OCI-LY1 (cell line): ENCODE data around the gene KCNT2.

Experiments
- H2AFZ ChIP-seq: fragments of 200-600 bp; sonication (generic), shearing (Covaris generic); 2 replicates; pipeline ENCODE4 v1.6.0; 2014; ENCODE audit warnings: antibody characterized with exemption, mild to moderate bottlenecking, low read length
- H3F3A ChIP-seq: fragments of 200-600 bp; sonication (generic), shearing (Covaris generic); 2 replicates; pipeline ENCODE4 v1.6.0; 2014; ENCODE audit warnings: mild to moderate bottlenecking, antibody characterized with exemption, low read length, moderate library complexity; ENCODE audit not compliant: insufficient read depth
- H3K27ac ChIP-seq: fragments of 200-600 bp; sonication (generic); 2 replicates; pipeline ENCODE4 v1.5.1; 2014; ENCODE audit warnings: low read length, mixed run types, mild to moderate bottlenecking, low read depth; ENCODE audit not compliant: poor library complexity, severe bottlenecking
- H3K27me3 ChIP-seq: fragments of 200-600 bp; sonication (generic); 2 replicates; pipeline ENCODE4 v1.6.0; 2014; ENCODE audit warnings: antibody characterized with exemption, mild to moderate bottlenecking, low read length, moderate library complexity; ENCODE audit not compliant: insufficient read depth
- H3K36me3 ChIP-seq: fragments of 200-600 bp; sonication (generic); 2 replicates; pipeline ENCODE4 v1.6.1; 2014; ENCODE audit warnings: mild to moderate bottlenecking, antibody characterized with exemption, low read length, moderate library complexity, mixed read lengths; ENCODE audit not compliant: insufficient read depth
- H3K4me1 ChIP-seq: fragments of 200-600 bp; sonication (generic); 2 replicates; pipeline ENCODE4 v1.5.1; 2014; ENCODE audit warnings: mild to moderate bottlenecking, low read length, moderate library complexity; ENCODE audit not compliant: insufficient read depth, severe bottlenecking
- H3K4me2 ChIP-seq: fragments of 200-600 bp; sonication (generic), shearing (Covaris generic); 2 replicates; pipeline ENCODE4 v1.6.1; 2014; ENCODE audit warnings: low read length
- H3K4me3 ChIP-seq: fragments of 200-600 bp; sonication (generic); 2 replicates; pipeline ENCODE4 v1.5.1; 2014; ENCODE audit warnings: low read length, low read depth, mild to moderate bottlenecking, mixed read lengths; ENCODE audit not compliant: poor library complexity, severe bottlenecking
- H3K79me2 ChIP-seq: fragments of 200-600 bp; shearing (Covaris generic); 2 replicates; pipeline ENCODE4 v1.6.1; 2016; ENCODE audit warnings: mixed run types, low read length, mixed read lengths; ENCODE audit not compliant: insufficient read depth
- H3K9ac ChIP-seq: fragments of 200-600 bp; sonication (generic), shearing (Covaris generic); 2 replicates; pipeline ENCODE4 v1.6.1; 2014; ENCODE audit warnings: mild to moderate bottlenecking, low read length, mixed read lengths
- H3K9me2 ChIP-seq: fragments of 200-600 bp; sonication (generic), shearing (Covaris generic); 2 replicates; pipeline ENCODE4 v1.6.1; 2014; ENCODE audit warnings: low read depth, mild to moderate bottlenecking, low read length, mixed read lengths
- H3K9me3 ChIP-seq: fragments of 200-600 bp; shearing (Covaris generic); 2 replicates; pipeline ENCODE4 v1.6.1; 2014; ENCODE audit warnings: low read length, mixed read lengths
- H4K20me1 ChIP-seq: fragments of 200-600 bp; sonication (generic), shearing (Covaris generic); 2 replicates; pipeline ENCODE4 v1.6.0; 2016; ENCODE audit warnings: mild to moderate bottlenecking, low read length; ENCODE audit not compliant: insufficient read depth
- CTCF ChIP-seq: fragments of 200-600 bp; sonication (generic), shearing (Covaris generic); IDR thresholded peaks from 2 replicates; pipeline ENCODE4 v1.5.1; 2017; ENCODE audit warnings: mild to moderate bottlenecking, antibody characterized with exemption, low read length, moderate library complexity, mixed read lengths
- EZH2 ChIP-seq: fragments of 200-600 bp; sonication (generic), shearing (Covaris generic); IDR thresholded peaks from 2 replicates; pipeline ENCODE4 v1.8.0; 2017; ENCODE audit warnings: borderline replicate concordance, mixed run types, mild to moderate bottlenecking, antibody characterized with exemption, low read length, moderate library complexity, mixed read lengths

The KCNT2 gene

GRCh38 chr1:196209983-196210382 lies 398.3 kb downstream of the KCNT2 start:
- no peak for TF ChIP-seq EZH2
- TF ChIP-seq CTCF, result no peak
- no peak overlapping the region for H3K9ac ChIP-seq
- no peak overlapping the region for H3K27ac ChIP-seq
- no peaks in the 10 kb centered on the region for H3K79me2 ChIP-seq
- no peaks in the 10 kb centered on the region for H3K9me3 ChIP-seq
- no peak overlapping the region for H3K4me3 ChIP-seq
- no peak overlapping the region for H2AFZ ChIP-seq
- H3K27me3 ChIP-seq, result no peaks in the 10 kb centered on the region
- no peaks in the 10 kb centered on the region for H3F3A ChIP-seq
- no peaks in the 10 kb centered on the region for H4K20me1 ChIP-seq
- no peaks in the 10 kb centered on the region for H3K9me2 ChIP-seq
- no peaks in the 10 kb centered on the region for H3K36me3 ChIP-seq
- no peaks in the 10 kb centered on the region for H3K4me1 ChIP-seq
- no peak overlapping the region for H3K4me2 ChIP-seq

GRCh38 chr1:196209265-196209664 lies 399.0 kb downstream of the KCNT2 start:
- Histone ChIP-seq H3K27ac (no peak overlapping the region), H3K79me2 (no peaks in the 10 kb centered on the region), H3K4me2 (no peak overlapping the region), H4K20me1 (no peaks in the 10 kb centered on the region), H2AFZ (no peak overlapping the region), H3F3A (no peaks in the 10 kb centered on the region), H3K9me3 (no peaks in the 10 kb centered on the region), H3K4me3 (no peak overlapping the region), H3K27me3 (no peaks in the 10 kb centered on the region), H3K9me2 (no peaks in the 10 kb centered on the region), H3K4me1 (no peaks in the 10 kb centered on the region), H3K36me3 (no peaks in the 10 kb centered on the region), H3K9ac (no peak overlapping the region)
- TF ChIP-seq CTCF (no peak), EZH2 (no peak)

- H3K27ac ChIP-seq, result no peak overlapping the region
Measured at GRCh38 chr1:196207612-196208217, 400.5 kb downstream of the KCNT2 start.

More at GRCh38 chr1:196207612-196208217, 400.5 kb downstream of the KCNT2 start:
- Histone ChIP-seq H4K20me1 (no peaks in the 10 kb centered on the region), H3F3A (no peaks in the 10 kb centered on the region), H2AFZ (no peak overlapping the region), H3K4me2 (no peak overlapping the region), H3K4me3 (no peak overlapping the region), H3K36me3 (no peaks in the 10 kb centered on the region), H3K9me3 (no peaks in the 10 kb centered on the region), H3K79me2 (no peaks in the 10 kb centered on the region), H3K9ac (no peak overlapping the region), H3K9me2 (no peaks in the 10 kb centered on the region), H3K4me1 (no peaks in the 10 kb centered on the region), H3K27me3 (no peaks in the 10 kb centered on the region)
- TF ChIP-seq CTCF (no peak), EZH2 (no peak)
